ENCODE data around the gene CLEC16A.
"Not testable (repeated sequence)": the region's sequence is repeated elsewhere in the genome, so short reads cannot be mapped to it uniquely, and the experiment has no call there.

The CLEC16A gene

GRCh38 chr16:10959161-10959560 lies 14.8 kb downstream of the CLEC16A start:
- no peaks in the 10 kb centered on the region for H3K9me3 ChIP-seq (ENCODE audit: control insufficient read depth, insufficient read depth, low read depth, low read length)
- no peaks in the 10 kb centered on the region for H3K27me3 ChIP-seq (ENCODE audit: control insufficient read depth, insufficient read depth, low read length)
- no peak overlapping the region for H3K27ac ChIP-seq (ENCODE audit: low read depth, low read length)
- no peak overlapping the region for H3K9ac ChIP-seq (ENCODE audit: low read length)
- no peak overlapping the region for H3K4me3 ChIP-seq (ENCODE audit: low read depth, low read length)
- peaks cover under 1% of the 10 kb centered on the region; the same call in 1 of the 2 replicates for H3K4me1 ChIP-seq (ENCODE audit: control insufficient read depth, insufficient read depth, low read length)
- H3K36me3 ChIP-seq (ENCODE audit: control insufficient read depth, insufficient read depth, low read length), result peaks cover 15% of the 10 kb centered on the region

GRCh38 chr16:10961231-10961630 lies 16.9 kb downstream of the CLEC16A start:
- H3K36me3 ChIP-seq (ENCODE audit: control insufficient read depth, insufficient read depth, low read length), result peaks cover 15% of the 10 kb centered on the region
- H3K9ac ChIP-seq (ENCODE audit: low read length), result no peak overlapping the region
- H3K4me3 ChIP-seq (ENCODE audit: low read depth, low read length), result no peak overlapping the region
- peaks cover 4% of the 10 kb centered on the region; the same call in 1 of the 2 replicates for H3K4me1 ChIP-seq (ENCODE audit: control insufficient read depth, insufficient read depth, low read length)
- H3K27me3 ChIP-seq (ENCODE audit: control insufficient read depth, insufficient read depth, low read length), result no peaks in the 10 kb centered on the region
- H3K27ac ChIP-seq (ENCODE audit: low read depth, low read length), result no peak overlapping the region
- no peaks in the 10 kb centered on the region for H3K9me3 ChIP-seq (ENCODE audit: control insufficient read depth, insufficient read depth, low read depth, low read length)

- peaks cover 15% of the 10 kb centered on the region; the same call in 1 of the 2 replicates for H3K36me3 ChIP-seq (ENCODE audit: control insufficient read depth, insufficient read depth, low read length)
- H3K27me3 ChIP-seq (ENCODE audit: control insufficient read depth, insufficient read depth, low read length), result no peaks in the 10 kb centered on the region
- H3K9me3 ChIP-seq (ENCODE audit: control insufficient read depth, insufficient read depth, low read depth, low read length), result no peaks in the 10 kb centered on the region
- no peak overlapping the region for H3K27ac ChIP-seq (ENCODE audit: low read depth, low read length)
- H3K9ac ChIP-seq (ENCODE audit: low read length), result no peak overlapping the region
- peaks cover 4% of the 10 kb centered on the region; the same call in 1 of the 2 replicates for H3K4me1 ChIP-seq (ENCODE audit: control insufficient read depth, insufficient read depth, low read length)
- no peak overlapping the region for H3K4me3 ChIP-seq (ENCODE audit: low read depth, low read length)
These were observed 19.9 kb downstream of the CLEC16A start for GRCh38 chr16:10964039-10964890.

GRCh38 chr16:10964891-10965326 lies 20.5 kb downstream of the CLEC16A start:
- no peak overlapping the region for H3K4me3 ChIP-seq (ENCODE audit: low read depth, low read length)
- H3K9me3 ChIP-seq (ENCODE audit: control insufficient read depth, insufficient read depth, low read depth, low read length), result no peaks in the 10 kb centered on the region
- H3K4me1 ChIP-seq (ENCODE audit: control insufficient read depth, insufficient read depth, low read length), result peaks cover 4% of the 10 kb centered on the region; the same call in 1 of the 2 replicates
- H3K27me3 ChIP-seq (ENCODE audit: control insufficient read depth, insufficient read depth, low read length), result no peaks in the 10 kb centered on the region
- no peak overlapping the region for H3K9ac ChIP-seq (ENCODE audit: low read length)
- peaks cover 18% of the 10 kb centered on the region for H3K36me3 ChIP-seq (ENCODE audit: control insufficient read depth, insufficient read depth, low read length)
- H3K27ac ChIP-seq (ENCODE audit: low read depth, low read length), result no peak overlapping the region

- Histone ChIP-seq H3K36me3 (ENCODE audit: control insufficient read depth, insufficient read depth, low read length) (peaks cover 18% of the 10 kb centered on the region), H3K9ac (ENCODE audit: low read length) (no peak overlapping the region), H3K27me3 (ENCODE audit: control insufficient read depth, insufficient read depth, low read length) (no peaks in the 10 kb centered on the region), H3K9me3 (ENCODE audit: control insufficient read depth, insufficient read depth, low read depth, low read length) (no peaks in the 10 kb centered on the region), H3K27ac (ENCODE audit: low read depth, low read length) (no peak overlapping the region), H3K4me3 (ENCODE audit: low read depth, low read length) (no peak overlapping the region), H3K4me1 (ENCODE audit: control insufficient read depth, insufficient read depth, low read length) (peaks cover 4% of the 10 kb centered on the region; the same call in 1 of the 2 replicates)
These were observed 21.2 kb downstream of the CLEC16A start for GRCh38 chr16:10965440-10966061.

GRCh38 chr16:10966129-10966528 lies 21.8 kb downstream of the CLEC16A start:
- Histone ChIP-seq H3K27ac (ENCODE audit: low read depth, low read length) (no peak overlapping the region), H3K9me3 (ENCODE audit: control insufficient read depth, insufficient read depth, low read depth, low read length) (no peaks in the 10 kb centered on the region), H3K4me3 (ENCODE audit: low read depth, low read length) (no peak overlapping the region), H3K27me3 (ENCODE audit: control insufficient read depth, insufficient read depth, low read length) (no peaks in the 10 kb centered on the region), H3K4me1 (ENCODE audit: control insufficient read depth, insufficient read depth, low read length) (peaks cover 4% of the 10 kb centered on the region; the same call in 1 of the 2 replicates), H3K36me3 (ENCODE audit: control insufficient read depth, insufficient read depth, low read length) (peaks cover 19% of the 10 kb centered on the region), H3K9ac (ENCODE audit: low read length) (no peak overlapping the region)

- H3K27me3 ChIP-seq (ENCODE audit: control insufficient read depth, insufficient read depth, low read length), result not testable (repeated sequence)
These were observed 22.2 kb downstream of the CLEC16A start for GRCh38 chr16:10966559-10966958.

GRCh38 chr16:10967986-10968385 lies 23.6 kb downstream of the CLEC16A start:
- no peak overlapping the region for H3K4me3 ChIP-seq (ENCODE audit: low read depth, low read length)
- no peak overlapping the region for H3K27ac ChIP-seq (ENCODE audit: low read depth, low read length)
- peaks cover 15% of the 10 kb centered on the region for H3K36me3 ChIP-seq (ENCODE audit: control insufficient read depth, insufficient read depth, low read length)
- no peak overlapping the region for H3K9ac ChIP-seq (ENCODE audit: low read length)
- no peaks in the 10 kb centered on the region for H3K9me3 ChIP-seq (ENCODE audit: control insufficient read depth, insufficient read depth, low read depth, low read length)
- peaks cover 13% of the 10 kb centered on the region; the same call in 1 of the 2 replicates for H3K4me1 ChIP-seq (ENCODE audit: control insufficient read depth, insufficient read depth, low read length)
- no peaks in the 10 kb centered on the region for H3K27me3 ChIP-seq (ENCODE audit: control insufficient read depth, insufficient read depth, low read length)

More at GRCh38 chr16:10966559-10966958, 22.2 kb downstream of the CLEC16A start:
- not testable (repeated sequence) for H3K9ac ChIP-seq (ENCODE audit: low read length); H3K4me3 ChIP-seq (ENCODE audit: low read depth, low read length); H3K4me1 ChIP-seq (ENCODE audit: control insufficient read depth, insufficient read depth, low read length); H3K9me3 ChIP-seq (ENCODE audit: control insufficient read depth, insufficient read depth, low read depth, low read length); H3K27ac ChIP-seq (ENCODE audit: low read depth, low read length)
- peaks cover 20% of the 10 kb centered on the region for H3K36me3 ChIP-seq (ENCODE audit: control insufficient read depth, insufficient read depth, low read length)

- H3K36me3 ChIP-seq (ENCODE audit: control insufficient read depth, insufficient read depth, low read length), result peaks cover 12% of the 10 kb centered on the region
- peaks cover 13% of the 10 kb centered on the region; the same call in 1 of the 2 replicates for H3K4me1 ChIP-seq (ENCODE audit: control insufficient read depth, insufficient read depth, low read length)
- H3K4me3 ChIP-seq (ENCODE audit: low read depth, low read length), result no peak overlapping the region
- H3K9me3 ChIP-seq (ENCODE audit: control insufficient read depth, insufficient read depth, low read depth, low read length), result no peaks in the 10 kb centered on the region
- no peaks in the 10 kb centered on the region for H3K27me3 ChIP-seq (ENCODE audit: control insufficient read depth, insufficient read depth, low read length)
- H3K27ac ChIP-seq (ENCODE audit: low read depth, low read length), result no peak overlapping the region
- no peak overlapping the region for H3K9ac ChIP-seq (ENCODE audit: low read length)
These were observed 24.1 kb downstream of the CLEC16A start for GRCh38 chr16:10968498-10968897.

GRCh38 chr16:10969615-10970014 lies 25.3 kb downstream of the CLEC16A start:
- no peak overlapping the region for H3K4me3 ChIP-seq (ENCODE audit: low read depth, low read length)
- peaks cover 9% of the 10 kb centered on the region; the same call in 1 of the 2 replicates for H3K4me1 ChIP-seq (ENCODE audit: control insufficient read depth, insufficient read depth, low read length)
- no peaks in the 10 kb centered on the region for H3K9me3 ChIP-seq (ENCODE audit: control insufficient read depth, insufficient read depth, low read depth, low read length)
- H3K27me3 ChIP-seq (ENCODE audit: control insufficient read depth, insufficient read depth, low read length), result no peaks in the 10 kb centered on the region
- peaks cover 10% of the 10 kb centered on the region for H3K36me3 ChIP-seq (ENCODE audit: control insufficient read depth, insufficient read depth, low read length)
- H3K9ac ChIP-seq (ENCODE audit: low read length), result no peak overlapping the region
- H3K27ac ChIP-seq (ENCODE audit: low read depth, low read length), result no peak overlapping the region

- Histone ChIP-seq H3K9ac (ENCODE audit: low read length) (no peak overlapping the region), H3K36me3 (ENCODE audit: control insufficient read depth, insufficient read depth, low read length) (peaks cover 10% of the 10 kb centered on the region), H3K27ac (ENCODE audit: low read depth, low read length) (no peak overlapping the region), H3K4me3 (ENCODE audit: low read depth, low read length) (no peak overlapping the region), H3K9me3 (ENCODE audit: control insufficient read depth, insufficient read depth, low read depth, low read length) (no peaks in the 10 kb centered on the region), H3K27me3 (ENCODE audit: control insufficient read depth, insufficient read depth, low read length) (no peaks in the 10 kb centered on the region), H3K4me1 (ENCODE audit: control insufficient read depth, insufficient read depth, low read length) (peaks cover 9% of the 10 kb centered on the region; the same call in 1 of the 2 replicates)
These were observed 25.7 kb downstream of the CLEC16A start for GRCh38 chr16:10970065-10970464.
